ENCODE data around the gene TOP1.

The TOP1 gene

DNA sequence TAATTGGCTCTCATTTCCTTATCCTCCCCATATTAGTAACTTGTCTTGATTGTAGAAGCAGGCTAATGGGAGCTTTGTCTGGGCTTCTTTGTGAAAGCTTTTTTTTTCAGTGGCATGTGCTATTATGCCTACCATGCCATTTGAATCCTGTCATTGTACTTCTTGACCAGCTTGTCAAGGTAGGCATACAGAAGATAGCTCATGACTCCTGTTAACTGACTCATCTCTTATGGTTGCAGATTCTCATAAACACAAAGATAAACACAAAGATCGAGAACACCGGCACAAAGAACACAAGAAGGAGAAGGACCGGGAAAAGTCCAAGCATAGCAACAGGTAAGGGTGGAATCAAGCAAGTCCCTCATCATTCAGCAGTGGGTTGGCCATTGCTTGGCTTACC is 32.5 kb downstream of the TOP1 start:
- no peak for DNase-seq (ENCODE audit: low read depth, low spot score)
- no peak for TF ChIP-seq CTCF (IDR thresholded peaks at IDR 0.05; ENCODE audit: insufficient read depth, low read length, missing control alignments)
- CTCF ChIA-PET, result interaction anchor here (0.8 to 21.9 kb wide), 3 partner anchors 12 to 73 kb away, joined by 3 to 307 read pairs (median 4); no protein-coding TSS in a partner anchor
- H3K4me3 ChIP-seq (ENCODE audit: low read depth, low read length), result no peak overlapping the region
- POLR2A ChIA-PET, result no interaction called here

DNA sequence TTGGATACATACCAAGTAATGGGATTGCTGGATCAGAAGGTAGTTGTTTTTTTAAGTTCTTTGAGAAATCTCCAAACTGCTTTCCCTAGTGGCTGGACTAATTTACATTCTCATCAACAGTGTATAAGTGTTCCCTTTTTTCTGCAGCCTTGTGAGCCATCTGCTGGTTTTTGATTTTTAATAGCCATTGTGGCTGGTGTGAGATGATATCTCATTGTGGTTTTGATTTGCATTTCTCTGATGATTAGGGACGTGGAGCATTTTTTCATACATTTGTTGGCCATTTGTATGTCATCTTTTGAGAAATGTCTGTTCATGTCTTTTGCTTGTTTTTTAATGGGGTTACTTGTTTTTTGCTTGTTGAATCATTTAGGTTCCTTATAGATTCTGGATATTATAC is 34.8 kb downstream of the TOP1 start:
- CTCF ChIA-PET, result interaction anchor here (1.6 to 21.9 kb wide), 2 partner anchors 31 to 75 kb away, joined by 4 to 307 read pairs; no protein-coding TSS in a partner anchor
- TF ChIP-seq CTCF (IDR thresholded peaks at IDR 0.05; ENCODE audit: insufficient read depth, low read length, missing control alignments), result no peak
- no peak for DNase-seq (ENCODE audit: low read depth, low spot score)
- no peak overlapping the region for H3K4me3 ChIP-seq (ENCODE audit: low read depth, low read length)
- POLR2A ChIA-PET, result no interaction called here

GRCh38 chr20:41064377-41064776 is 35.8 kb downstream of the TOP1 start:
- no peak overlapping the region for H3K4me3 ChIP-seq (ENCODE audit: low read depth, low read length)
- POLR2A ChIA-PET, result no interaction called here
- CTCF ChIA-PET, result interaction anchor here (1.6 to 21.9 kb wide), 2 partner anchors 30 to 76 kb away, joined by 4 to 307 read pairs; no protein-coding TSS in a partner anchor
- TF ChIP-seq CTCF (IDR thresholded peaks at IDR 0.05; ENCODE audit: insufficient read depth, low read length, missing control alignments), result no peak
- no peak for DNase-seq (ENCODE audit: low read depth, low spot score)

DNA sequence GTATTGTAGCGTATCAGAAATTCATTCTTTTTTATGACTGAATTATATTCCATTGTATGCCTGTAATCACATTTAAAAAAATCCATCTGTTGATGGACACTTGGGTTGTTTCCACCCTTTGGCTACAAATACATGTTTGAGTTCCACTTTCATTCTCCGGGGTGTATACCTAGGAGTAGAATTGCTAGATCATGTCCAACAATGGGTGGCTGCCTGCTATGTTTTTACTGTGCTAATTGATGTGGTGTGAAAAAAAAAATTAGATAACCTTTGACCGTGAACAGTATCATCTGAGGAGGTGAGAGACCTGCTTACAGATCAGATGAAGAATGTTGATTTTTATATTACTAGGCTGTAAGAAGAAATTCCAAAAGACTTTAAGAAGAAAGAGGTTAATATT is 37.1 kb downstream of the TOP1 start:
- ChIA-PET CTCF (interaction anchor here (1.1 to 21.9 kb wide), 2 partner anchors 30 to 77 kb away, joined by 4 to 307 read pairs; no protein-coding TSS in a partner anchor), POLR2A (no interaction called here)
- no peak for DNase-seq (ENCODE audit: low read depth, low spot score)
- H3K4me3 ChIP-seq (ENCODE audit: low read depth, low read length), result no peak overlapping the region
- TF ChIP-seq CTCF (IDR thresholded peaks at IDR 0.05; ENCODE audit: insufficient read depth, low read length, missing control alignments), result no peak

DNA sequence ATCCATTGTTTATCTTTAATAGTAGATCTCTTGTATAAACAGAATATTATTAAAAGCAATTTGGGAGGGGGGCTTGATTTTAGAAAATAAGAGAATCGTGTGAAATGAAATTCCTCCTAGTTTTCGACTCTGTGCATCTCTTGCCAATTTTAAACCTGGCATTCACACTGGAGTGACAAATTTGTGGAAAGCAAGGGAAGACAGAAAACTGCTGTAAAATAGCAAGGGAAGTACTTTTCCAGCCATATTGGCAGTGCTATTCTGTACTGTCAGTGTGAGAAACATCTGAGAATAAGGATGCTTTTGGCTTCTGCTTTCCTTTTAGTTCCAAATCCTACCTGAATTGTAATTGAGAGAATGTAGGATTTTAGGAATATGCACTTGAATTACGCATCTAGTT is 40.2 kb downstream of the TOP1 start:
- CTCF ChIA-PET, result interaction anchor here (0.8 to 21.9 kb wide), 6 partner anchors 10 to 80 kb away, joined by 3 to 307 read pairs (median 5); no protein-coding TSS in a partner anchor
- POLR2A ChIA-PET, result no interaction called here
- no peak for DNase-seq (ENCODE audit: low read depth, low spot score)
- TF ChIP-seq CTCF (IDR thresholded peaks at IDR 0.05; ENCODE audit: insufficient read depth, low read length, missing control alignments), result no peak
- no peak overlapping the region for H3K4me3 ChIP-seq (ENCODE audit: low read depth, low read length)

DNA sequence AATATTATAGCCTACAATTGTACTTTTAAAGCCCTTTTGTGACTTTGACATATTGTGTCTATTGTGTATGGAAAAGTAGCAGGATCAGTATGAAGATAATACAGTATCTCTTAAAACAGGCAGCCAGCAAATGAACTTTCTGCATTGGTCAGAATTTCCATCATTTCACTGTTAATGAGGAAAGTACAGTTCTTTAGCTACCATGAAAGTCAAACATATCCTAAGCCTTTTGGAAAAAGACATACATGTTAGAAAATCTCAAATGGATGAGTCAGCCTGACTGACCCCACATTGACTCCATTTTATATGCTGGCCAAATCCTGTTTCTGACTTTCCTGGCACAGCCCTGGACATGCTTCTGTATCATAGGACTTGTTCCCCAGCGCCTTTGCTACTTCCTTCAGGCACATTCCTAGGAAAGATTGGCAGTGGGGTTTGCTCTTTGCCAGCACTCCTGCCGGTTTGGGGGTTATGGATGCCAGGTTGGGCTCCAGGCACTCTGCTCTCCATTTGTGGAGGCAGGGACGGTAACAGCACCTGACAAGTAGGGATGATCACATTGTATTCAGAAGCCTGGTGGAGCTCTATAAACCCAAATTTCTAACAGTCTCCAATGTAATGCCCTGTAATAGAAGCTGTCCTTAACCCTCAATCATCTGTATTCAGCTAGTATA is 43.7 kb downstream of the TOP1 start:
- no peak for TF ChIP-seq CTCF (IDR thresholded peaks at IDR 0.05; ENCODE audit: insufficient read depth, low read length, missing control alignments)
- no peak overlapping the region for H3K4me3 ChIP-seq (ENCODE audit: low read depth, low read length)
- ChIA-PET CTCF (interaction anchor here (2.9 to 21.9 kb wide), 5 partner anchors 14 to 109 kb away, joined by 11 to 307 read pairs (median 27); no protein-coding TSS in a partner anchor), POLR2A (no interaction called here)
- DNase-seq (ENCODE audit: low read depth, low spot score), result peak; percentile 50

Measured in AG04449 (cell line).